Central memory CD8-positive, alpha-beta T cell (primary cell): ENCODE data around the gene ANXA4.
"Not testable (repeated sequence)": the region's sequence is repeated elsewhere in the genome, so short reads cannot be mapped to it uniquely, and the experiment has no call there.

Experiments used
- ATAC-seq: fragments of 150-1000 bp; cut with Tn5 transposase; replicated peaks from 2 replicates; pipeline ENCODE4 v1.10.0; 2022; ENCODE audit warnings: mild to moderate bottlenecking, moderate FRiP score, moderate number of reproducible peaks; ENCODE audit not compliant: poor library complexity, severe bottlenecking; ENCODE audit errors: extremely low read depth
- DNase-seq, 2 donors: peaks; one replicate each; pipeline ENCODE4 v3.0.0; 2021; ENCODE audit warnings: low spot score in 2 of 2
- H3K27ac Mint-ChIP-seq: one replicate; pipeline ENCODE4 v1.8.0; 2022; ENCODE audit warnings: low read depth, mild to moderate bottlenecking, moderate library complexity, mixed read lengths
- H3K27me3 Mint-ChIP-seq: one replicate; pipeline ENCODE4 v1.8.0; 2022; ENCODE audit warnings: mixed read lengths
- H3K36me3 Mint-ChIP-seq: one replicate; pipeline ENCODE4 v1.8.0; 2022; ENCODE audit warnings: mild to moderate bottlenecking, moderate library complexity, mixed read lengths; ENCODE audit not compliant: insufficient read depth
- H3K4me1 Mint-ChIP-seq: one replicate; pipeline ENCODE4 v1.8.0; 2022; ENCODE audit warnings: mixed read lengths
- H3K4me3 Mint-ChIP-seq: one replicate; pipeline ENCODE4 v1.8.0; 2022; ENCODE audit warnings: mild to moderate bottlenecking, moderate library complexity, mixed read lengths
- H3K9me3 Mint-ChIP-seq: one replicate; pipeline ENCODE4 v1.8.0; 2022; ENCODE audit warnings: mixed read lengths

Gene ANXA4

GRCh38 chr2:69815717-69816116 is 73.8 kb downstream of the ANXA4 start:
- H3K4me3 Mint-ChIP-seq = no peak overlapping the region
- no peak overlapping the region for H3K27ac Mint-ChIP-seq
- DNase-seq (no peak), ATAC-seq (no peak)
- no peaks in the 10 kb centered on the region for H3K4me1 Mint-ChIP-seq
- no peaks in the 10 kb centered on the region for H3K27me3 Mint-ChIP-seq
- H3K36me3 Mint-ChIP-seq = peaks cover 6% of the 10 kb centered on the region
- H3K9me3 Mint-ChIP-seq = no peaks in the 10 kb centered on the region

- H3K4me1 Mint-ChIP-seq = no peaks in the 10 kb centered on the region
- H3K27ac Mint-ChIP-seq = no peak overlapping the region
- peak; percentile 47 to 72 for DNase-seq
- no peaks in the 10 kb centered on the region for H3K27me3 Mint-ChIP-seq
- no peaks in the 10 kb centered on the region for H3K9me3 Mint-ChIP-seq
- peaks cover 6% of the 10 kb centered on the region for H3K36me3 Mint-ChIP-seq
- H3K4me3 Mint-ChIP-seq = no peak overlapping the region
- ATAC-seq = peak; percentile 70
Observed at GRCh38 chr2:69816923-69817542, 75.1 kb downstream of the ANXA4 start.

- no peaks in the 10 kb centered on the region for H3K27me3 Mint-ChIP-seq
- no peak overlapping the region for H3K27ac Mint-ChIP-seq
- no peak overlapping the region for H3K4me3 Mint-ChIP-seq
- ATAC-seq = no peak
- peaks cover 5% of the 10 kb centered on the region for H3K36me3 Mint-ChIP-seq
- H3K9me3 Mint-ChIP-seq = no peaks in the 10 kb centered on the region
- no peak for DNase-seq
- H3K4me1 Mint-ChIP-seq = no peaks in the 10 kb centered on the region
Observed at GRCh38 chr2:69817729-69818501, 76.0 kb downstream of the ANXA4 start.

GRCh38 chr2:69827796-69828540 is 86.0 kb downstream of the ANXA4 start:
- Mint-ChIP-seq H3K36me3 (peaks cover 7% of the 10 kb centered on the region), H3K9me3 (no peaks in the 10 kb centered on the region), H3K27me3 (no peaks in the 10 kb centered on the region), H3K27ac (peak overlapping the region; percentile 92), H3K4me1 (peaks cover 40% of the 10 kb centered on the region), H3K4me3 (peak overlapping the region; percentile 97)
- ATAC-seq = no peak
- DNase-seq = no peak

GRCh38 chr2:69828938-69829255 is 87.0 kb downstream of the ANXA4 start:
- Mint-ChIP-seq H3K4me1 (peaks cover 49% of the 10 kb centered on the region), H3K9me3 (no peaks in the 10 kb centered on the region), H3K27ac (peak overlapping the region; percentile 92), H3K4me3 (peak overlapping the region; percentile 97), H3K36me3 (peaks cover 7% of the 10 kb centered on the region), H3K27me3 (no peaks in the 10 kb centered on the region)
- ATAC-seq = no peak
- no peak for DNase-seq

GRCh38 chr2:69829256-69830044 is 87.5 kb downstream of the ANXA4 start, which contains the start of gene GMCL1:
Gene GMCL1 (plus strand): TSS chr2:69829660. CDS start chr2:69829893, 233 bp downstream.
- peaks cover 7% of the 10 kb centered on the region for H3K36me3 Mint-ChIP-seq
- ATAC-seq (peak; percentile 94), DNase-seq (peak; percentile 98)
- H3K27me3 Mint-ChIP-seq = no peaks in the 10 kb centered on the region
- peak within 1 kb of the TSS; percentile 97 for H3K4me3 Mint-ChIP-seq
- no peaks in the 10 kb centered on the region for H3K9me3 Mint-ChIP-seq
- H3K4me1 Mint-ChIP-seq = peaks cover 55% of the 10 kb centered on the region
- H3K27ac Mint-ChIP-seq = peak within 1 kb of the TSS; percentile 92

GRCh38 chr2:69830045-69830905 is 88.3 kb downstream of the ANXA4 start:
- Mint-ChIP-seq H3K27me3 (no peaks in the 10 kb centered on the region), H3K36me3 (peaks cover 7% of the 10 kb centered on the region), H3K27ac (peak overlapping the region; percentile 92), H3K9me3 (no peaks in the 10 kb centered on the region), H3K4me1 (peaks cover 63% of the 10 kb centered on the region), H3K4me3 (peak overlapping the region; percentile 97)
- ATAC-seq = peak; percentile 30
- DNase-seq = peak; percentile 32 to 38

- not testable (repeated sequence) for H3K36me3 Mint-ChIP-seq, DNase-seq, H3K27me3 Mint-ChIP-seq, H3K9me3 Mint-ChIP-seq, ATAC-seq
- peak overlapping the region; percentile 97 for H3K4me3 Mint-ChIP-seq
- H3K27ac Mint-ChIP-seq = peak overlapping the region; percentile 92
- H3K4me1 Mint-ChIP-seq = peaks cover 69% of the 10 kb centered on the region
Observed at GRCh38 chr2:69830906-69831241, 88.9 kb downstream of the ANXA4 start.

- H3K9me3 Mint-ChIP-seq = no peaks in the 10 kb centered on the region
- no peak for ATAC-seq
- peak overlapping the region; percentile 97 for H3K4me3 Mint-ChIP-seq
- H3K27ac Mint-ChIP-seq = no peak overlapping the region
- peaks cover 75% of the 10 kb centered on the region for H3K4me1 Mint-ChIP-seq
- no peaks in the 10 kb centered on the region for H3K27me3 Mint-ChIP-seq
- DNase-seq = no peak
- peaks cover 7% of the 10 kb centered on the region for H3K36me3 Mint-ChIP-seq
Observed at GRCh38 chr2:69831354-69831905, 89.5 kb downstream of the ANXA4 start.

GRCh38 chr2:69833752-69834151 is 91.8 kb downstream of the ANXA4 start:
- ATAC-seq (no peak), DNase-seq (no peak)
- H3K36me3 Mint-ChIP-seq = peaks cover 9% of the 10 kb centered on the region
- H3K27me3 Mint-ChIP-seq = no peaks in the 10 kb centered on the region
- no peak overlapping the region for H3K27ac Mint-ChIP-seq
- no peaks in the 10 kb centered on the region for H3K9me3 Mint-ChIP-seq
- peaks cover 70% of the 10 kb centered on the region for H3K4me1 Mint-ChIP-seq
- no peak overlapping the region for H3K4me3 Mint-ChIP-seq

- peaks cover 12% of the 10 kb centered on the region for H3K36me3 Mint-ChIP-seq
- DNase-seq (no peak), ATAC-seq (no peak)
- H3K9me3 Mint-ChIP-seq = no peaks in the 10 kb centered on the region
- no peak overlapping the region for H3K4me3 Mint-ChIP-seq
- peaks cover 57% of the 10 kb centered on the region for H3K4me1 Mint-ChIP-seq
- no peaks in the 10 kb centered on the region for H3K27me3 Mint-ChIP-seq
- peak overlapping the region; percentile 26 for H3K27ac Mint-ChIP-seq
Observed at GRCh38 chr2:69835666-69836065, 93.7 kb downstream of the ANXA4 start.
